ENCODE measurements around the gene ABTB1. TPM values are rescaled to one million over a fixed set of nuclear protein-coding genes. Genes with fewer than 3 reads are reported as not detected.
"Not testable (repeated sequence)": the region's sequence is repeated elsewhere in the genome, so short reads cannot be mapped to it uniquely, and the experiment has no call there.

Gene ABTB1
- total RNA-seq, 1 experiment from 2014 or later, result 1.2 TPM

- DNase-seq (ENCODE audit: low spot score), result no peak
These were observed 24.9 kb upstream of the ABTB1 start for GRCh38 chr3:127647845-127648204.

GRCh38 chr3:127650236-127650635, 22.5 kb upstream of the ABTB1 start:
- DNase-seq (ENCODE audit: low spot score), result no peak

- DNase-seq (ENCODE audit: low spot score), result no peak
These were observed 21.1 kb upstream of the ABTB1 start for GRCh38 chr3:127651516-127652172.

- DNase-seq (ENCODE audit: low spot score), result peak; percentile 53
These were observed 20.3 kb upstream of the ABTB1 start for GRCh38 chr3:127652246-127652995.

- no peak for DNase-seq (ENCODE audit: low spot score)
These were observed 18.4 kb upstream of the ABTB1 start for GRCh38 chr3:127654374-127654773.

- not testable (repeated sequence) for DNase-seq (ENCODE audit: low spot score)
These were observed 17.8 kb upstream of the ABTB1 start for GRCh38 chr3:127654993-127655392.

- DNase-seq (ENCODE audit: low spot score), result no peak
These were observed 17.1 kb upstream of the ABTB1 start for GRCh38 chr3:127655641-127656040.

- DNase-seq (ENCODE audit: low spot score), result no peak
These were observed 15.8 kb upstream of the ABTB1 start for GRCh38 chr3:127656906-127657305.

- no peak for DNase-seq (ENCODE audit: low spot score)
These were observed 14.5 kb upstream of the ABTB1 start for GRCh38 chr3:127658234-127658633.

- no peak for DNase-seq (ENCODE audit: low spot score)
These were observed 12.0 kb upstream of the ABTB1 start for GRCh38 chr3:127660621-127661251.

- DNase-seq (ENCODE audit: low spot score), result no peak
These were observed 11.2 kb upstream of the ABTB1 start for GRCh38 chr3:127661600-127661999.

GRCh38 chr3:127662001-127662469, 10.7 kb upstream of the ABTB1 start:
- no peak for DNase-seq (ENCODE audit: low spot score)

GRCh38 chr3:127663151-127663550, 9.6 kb upstream of the ABTB1 start:
- no peak for DNase-seq (ENCODE audit: low spot score)

GRCh38 chr3:127665165-127665564, 7.6 kb upstream of the ABTB1 start:
- DNase-seq (ENCODE audit: low spot score), result no peak

GRCh38 chr3:127665586-127665985, 7.2 kb upstream of the ABTB1 start:
- DNase-seq (ENCODE audit: low spot score), result no peak

GRCh38 chr3:127666676-127667075, 6.1 kb upstream of the ABTB1 start:
- no peak for DNase-seq (ENCODE audit: low spot score)

GRCh38 chr3:127667119-127667681, 5.6 kb upstream of the ABTB1 start:
- DNase-seq (ENCODE audit: low spot score), result no peak

- DNase-seq (ENCODE audit: low spot score), result no peak
These were observed 3.8 kb upstream of the ABTB1 start for GRCh38 chr3:127668906-127669305.

GRCh38 chr3:127669541-127670228, 3.1 kb upstream of the ABTB1 start:
- no peak for DNase-seq (ENCODE audit: low spot score)

- DNase-seq (ENCODE audit: low spot score), result no peak
These were observed 2.6 kb upstream of the ABTB1 start for GRCh38 chr3:127670229-127670559.

GRCh38 chr3:127670761-127671522, 1.8 kb upstream of the ABTB1 start:
- DNase-seq (ENCODE audit: low spot score), result no peak

All from H4 (cell line).